ENCODE results near the gene DCAF6.

DCAF6 gene

GRCh38 chr1:168114845-168115244, 178.4 kb downstream of the DCAF6 start:
- no peak for DNase-seq

GRCh38 chr1:168116327-168116799, 179.9 kb downstream of the DCAF6 start:
- no peak for DNase-seq

GRCh38 chr1:168119750-168120149, 183.3 kb downstream of the DCAF6 start:
- DNase-seq, result no peak

- DNase-seq, result no peak
Measured at GRCh38 chr1:168121401-168122011, 185.0 kb downstream of the DCAF6 start.

GRCh38 chr1:168125051-168125450, 188.6 kb downstream of the DCAF6 start:
- DNase-seq, result no peak

Data from SW 1271 (cell line).